Peyer's patch (tissue), 4 donors: ENCODE data around the gene NPSR1.
"Not testable (repeated sequence)": the region's sequence is repeated elsewhere in the genome, so short reads cannot be mapped to it uniquely, and the experiment has no call there.

Experiments used
- POLR2A ChIP-seq, 2 donors: fragments of 450-650 bp; IDR thresholded peaks; one replicate each; pipeline ENCODE4 v1.5.1; 2017; ENCODE audit warnings: antibody characterized with exemption in 2 of 2, mild to moderate bottlenecking in 2 of 2, moderate library complexity in 2 of 2
- TF ChIP-seq, protein P1 (sequence below), 6 experiments: fragments of 450-650 bp in 4 of 6; fragments of 200-600 bp in 2 of 6; sonication (generic) in 1 of 6; IDR thresholded peaks; one replicate each; pipeline ENCODE4 v1.5.1; 2017 to 2019; ENCODE audit warnings: antibody characterized with exemption in 6 of 6, mild to moderate bottlenecking in 3 of 6, moderate library complexity in 1 of 6

DNA sequence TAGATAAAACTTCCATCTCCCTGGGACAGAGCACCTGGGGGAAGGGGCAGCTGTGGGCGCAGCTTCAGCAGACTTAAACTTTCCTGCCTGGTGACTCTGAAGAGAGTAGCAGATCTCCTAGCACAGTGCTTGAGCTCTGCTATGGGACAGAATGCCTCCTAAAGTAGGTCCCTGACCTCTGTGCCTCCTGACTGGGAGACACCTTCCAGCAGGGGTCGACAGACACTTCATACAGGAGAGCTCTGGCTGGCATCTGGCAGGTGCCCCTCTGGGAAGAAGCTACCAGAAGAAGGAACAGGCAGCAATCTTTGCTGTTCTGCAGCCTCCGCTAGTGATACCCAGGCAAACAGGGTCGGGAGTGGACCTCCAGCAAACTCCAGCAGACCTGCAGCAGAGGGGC lies 29.4 kb upstream of the NPSR1 start:
- TF ChIP-seq, protein P1, sequence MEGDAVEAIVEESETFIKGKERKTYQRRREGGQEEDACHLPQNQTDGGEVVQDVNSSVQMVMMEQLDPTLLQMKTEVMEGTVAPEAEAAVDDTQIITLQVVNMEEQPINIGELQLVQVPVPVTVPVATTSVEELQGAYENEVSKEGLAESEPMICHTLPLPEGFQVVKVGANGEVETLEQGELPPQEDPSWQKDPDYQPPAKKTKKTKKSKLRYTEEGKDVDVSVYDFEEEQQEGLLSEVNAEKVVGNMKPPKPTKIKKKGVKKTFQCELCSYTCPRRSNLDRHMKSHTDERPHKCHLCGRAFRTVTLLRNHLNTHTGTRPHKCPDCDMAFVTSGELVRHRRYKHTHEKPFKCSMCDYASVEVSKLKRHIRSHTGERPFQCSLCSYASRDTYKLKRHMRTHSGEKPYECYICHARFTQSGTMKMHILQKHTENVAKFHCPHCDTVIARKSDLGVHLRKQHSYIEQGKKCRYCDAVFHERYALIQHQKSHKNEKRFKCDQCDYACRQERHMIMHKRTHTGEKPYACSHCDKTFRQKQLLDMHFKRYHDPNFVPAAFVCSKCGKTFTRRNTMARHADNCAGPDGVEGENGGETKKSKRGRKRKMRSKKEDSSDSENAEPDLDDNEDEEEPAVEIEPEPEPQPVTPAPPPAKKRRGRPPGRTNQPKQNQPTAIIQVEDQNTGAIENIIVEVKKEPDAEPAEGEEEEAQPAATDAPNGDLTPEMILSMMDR (IDR thresholded peaks at IDR 0.05): not testable (repeated sequence)
- not testable (repeated sequence) for TF ChIP-seq POLR2A (IDR thresholded peaks at IDR 0.05)
